Osteocyte (in vitro differentiated cells): ENCODE results near the gene MYH9. TPM values are rescaled to one million over a fixed set of nuclear protein-coding genes. Genes with fewer than 3 reads are reported as not detected.

ENCODE experiments used
- DNase-seq: peaks from one replicate; pipeline ENCODE4 v3.0.0; 2021; ENCODE audit warnings: mixed read lengths; ENCODE audit not compliant: unreplicated experiment; ENCODE audit errors: extremely low spot score
- H3K27ac Mint-ChIP-seq: one replicate; pipeline ENCODE4 v1.8.0; 2021; ENCODE audit warnings: mild to moderate bottlenecking, mixed read lengths; ENCODE audit not compliant: unreplicated experiment
- H3K27me3 Mint-ChIP-seq: one replicate; pipeline ENCODE4 v1.8.0; 2021; ENCODE audit warnings: mixed read lengths; ENCODE audit not compliant: unreplicated experiment
- H3K36me3 Mint-ChIP-seq: one replicate; pipeline ENCODE4 v1.8.0; 2021; ENCODE audit warnings: mixed read lengths; ENCODE audit not compliant: unreplicated experiment
- H3K4me1 Mint-ChIP-seq: one replicate; pipeline ENCODE4 v1.8.0; 2021; ENCODE audit warnings: mixed read lengths; ENCODE audit not compliant: unreplicated experiment
- H3K4me3 Mint-ChIP-seq: one replicate; pipeline ENCODE4 v1.8.0; 2021; ENCODE audit warnings: mild to moderate bottlenecking, moderate library complexity, mixed read lengths; ENCODE audit not compliant: unreplicated experiment
- H3K9me3 Mint-ChIP-seq: one replicate; pipeline ENCODE4 v1.8.0; 2021; ENCODE audit warnings: mixed read lengths; ENCODE audit not compliant: unreplicated experiment
- total RNA-seq: library from RNA; stranded (reverse); gene quantifications from 2 replicates; pipeline ENCODE4 v1.2.1, GENCODE V29; 2021
- TF ChIP-seq, protein P1 (sequence below): fragments of 200-600 bp; sonication (generic); IDR thresholded peaks from 2 replicates; pipeline ENCODE4 v1.5.0; 2021; ENCODE audit warnings: antibody characterized with exemption, mild to moderate bottlenecking, moderate library complexity

MYH9 gene
- total RNA-seq, 1 donor from 2014 or later, result 938 TPM

DNA sequence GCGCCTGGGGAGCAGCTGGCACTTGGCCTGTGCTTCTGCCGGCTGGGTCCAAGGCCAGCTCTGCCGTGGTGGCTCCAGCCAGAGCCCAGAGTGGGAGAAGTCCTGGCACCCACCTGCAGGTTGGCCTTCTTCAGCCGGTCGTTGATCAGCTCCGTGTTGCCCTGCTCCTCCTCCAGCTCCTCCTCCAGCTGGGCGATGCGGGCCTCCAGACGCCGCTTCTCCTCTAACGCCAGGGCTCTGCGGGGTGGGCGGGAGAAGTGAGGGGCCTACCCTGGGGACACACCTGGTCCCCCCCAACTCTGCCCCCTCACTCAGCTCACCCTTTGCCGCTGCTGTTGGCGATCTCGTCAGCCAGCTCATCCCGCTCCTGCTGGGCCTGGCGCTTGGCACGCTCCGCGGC is 102.2 kb downstream of the MYH9 start:
- H3K36me3 Mint-ChIP-seq, result peaks cover 49% of the 10 kb centered on the region
- TF ChIP-seq, protein P1, sequence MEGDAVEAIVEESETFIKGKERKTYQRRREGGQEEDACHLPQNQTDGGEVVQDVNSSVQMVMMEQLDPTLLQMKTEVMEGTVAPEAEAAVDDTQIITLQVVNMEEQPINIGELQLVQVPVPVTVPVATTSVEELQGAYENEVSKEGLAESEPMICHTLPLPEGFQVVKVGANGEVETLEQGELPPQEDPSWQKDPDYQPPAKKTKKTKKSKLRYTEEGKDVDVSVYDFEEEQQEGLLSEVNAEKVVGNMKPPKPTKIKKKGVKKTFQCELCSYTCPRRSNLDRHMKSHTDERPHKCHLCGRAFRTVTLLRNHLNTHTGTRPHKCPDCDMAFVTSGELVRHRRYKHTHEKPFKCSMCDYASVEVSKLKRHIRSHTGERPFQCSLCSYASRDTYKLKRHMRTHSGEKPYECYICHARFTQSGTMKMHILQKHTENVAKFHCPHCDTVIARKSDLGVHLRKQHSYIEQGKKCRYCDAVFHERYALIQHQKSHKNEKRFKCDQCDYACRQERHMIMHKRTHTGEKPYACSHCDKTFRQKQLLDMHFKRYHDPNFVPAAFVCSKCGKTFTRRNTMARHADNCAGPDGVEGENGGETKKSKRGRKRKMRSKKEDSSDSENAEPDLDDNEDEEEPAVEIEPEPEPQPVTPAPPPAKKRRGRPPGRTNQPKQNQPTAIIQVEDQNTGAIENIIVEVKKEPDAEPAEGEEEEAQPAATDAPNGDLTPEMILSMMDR, result no peak

DNA sequence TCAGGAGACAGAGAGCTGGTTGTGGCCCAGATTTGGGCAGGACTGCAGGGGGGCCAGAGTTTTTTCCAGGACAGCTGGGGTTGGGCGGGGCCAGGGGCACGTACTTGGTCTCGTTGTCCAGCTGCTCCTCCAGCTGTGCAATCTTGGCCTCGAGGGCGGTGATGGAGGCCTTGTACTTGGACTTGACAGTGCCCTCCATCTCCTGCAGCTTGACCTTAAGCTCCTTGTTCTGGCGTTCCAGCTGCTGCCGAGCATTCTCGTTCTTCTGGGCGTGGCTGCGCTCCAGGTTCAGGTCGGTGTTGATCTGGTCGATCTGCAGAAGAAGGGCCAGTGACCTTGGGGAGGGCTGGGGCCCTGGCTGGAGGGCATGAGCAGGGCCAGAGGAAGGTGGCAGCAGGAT is 102.8 kb downstream of the MYH9 start:
- DNase-seq, result no peak
- Mint-ChIP-seq H3K4me1 (peaks cover 7% of the 10 kb centered on the region), H3K27me3 (no peaks in the 10 kb centered on the region), H3K27ac (no peak overlapping the region), H3K9me3 (no peaks in the 10 kb centered on the region), H3K36me3 (peaks cover 51% of the 10 kb centered on the region), H3K4me3 (no peak overlapping the region)
- TF ChIP-seq, protein P1, result no peak

More for the DNA sequence above, 102.2 kb downstream of the MYH9 start:
- H3K27ac Mint-ChIP-seq, result no peak overlapping the region
- H3K4me3 Mint-ChIP-seq, result no peak overlapping the region
- no peaks in the 10 kb centered on the region for H3K9me3 Mint-ChIP-seq
- no peaks in the 10 kb centered on the region for H3K27me3 Mint-ChIP-seq
- no peak for DNase-seq
- peaks cover 7% of the 10 kb centered on the region for H3K4me1 Mint-ChIP-seq

DNA sequence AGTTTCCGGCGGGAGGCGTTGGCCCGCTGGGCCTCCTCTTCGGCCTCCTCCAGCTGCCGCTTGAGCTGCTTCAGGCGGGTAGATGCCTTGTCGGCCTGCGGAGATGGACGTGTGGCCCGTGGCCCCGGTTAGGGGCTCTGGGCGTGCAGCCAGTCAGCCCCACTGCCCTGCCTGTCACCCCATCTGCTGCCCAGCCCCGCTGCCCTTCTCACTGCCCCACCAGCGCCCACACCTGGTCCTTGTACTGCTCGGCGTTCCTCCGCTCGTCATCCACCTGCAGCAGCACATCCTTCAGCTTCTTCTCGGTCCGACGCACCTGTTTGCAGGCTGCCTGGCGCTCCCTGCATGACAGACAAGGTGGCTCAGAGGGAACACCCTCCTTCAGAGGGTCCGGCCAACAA is 103.6 kb downstream of the MYH9 start:
- Mint-ChIP-seq H3K9me3 (no peaks in the 10 kb centered on the region), H3K4me3 (no peak overlapping the region), H3K27me3 (no peaks in the 10 kb centered on the region), H3K36me3 (peaks cover 51% of the 10 kb centered on the region), H3K27ac (no peak overlapping the region), H3K4me1 (peaks cover 7% of the 10 kb centered on the region)
- TF ChIP-seq, protein P1, result no peak
- no peak for DNase-seq

DNA sequence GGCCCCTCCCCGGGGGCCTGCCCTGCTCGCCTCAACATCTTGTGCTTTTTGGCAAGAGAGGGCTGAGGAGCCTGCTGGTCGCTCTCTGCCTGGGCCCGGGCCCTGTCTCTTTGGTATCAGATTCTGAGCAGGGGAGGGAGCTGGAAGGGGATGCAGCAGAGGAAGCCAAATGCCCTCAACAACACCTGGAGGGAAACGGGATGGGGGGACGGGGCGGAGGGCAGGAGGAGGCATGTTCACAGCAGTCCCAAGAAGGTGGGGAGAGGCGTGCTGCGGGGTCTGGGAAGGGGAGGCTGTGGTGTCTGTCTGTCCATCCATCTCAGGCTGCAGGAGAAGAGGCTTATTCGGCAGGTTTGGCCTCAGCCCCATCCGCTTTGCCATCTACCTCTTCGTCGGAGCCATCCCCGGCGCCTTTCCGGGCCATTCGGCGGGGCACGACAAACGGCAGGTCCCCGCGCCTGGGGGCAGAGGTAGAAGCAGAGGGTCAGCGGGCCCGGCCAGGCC is 105.4 kb downstream of the MYH9 start:
- DNase-seq, result no peak
- Mint-ChIP-seq H3K4me1 (peaks cover 7% of the 10 kb centered on the region), H3K36me3 (peaks cover 44% of the 10 kb centered on the region), H3K4me3 (no peak overlapping the region), H3K9me3 (no peaks in the 10 kb centered on the region), H3K27ac (no peak overlapping the region), H3K27me3 (no peaks in the 10 kb centered on the region)
- TF ChIP-seq, protein P1, result no peak

DNA sequence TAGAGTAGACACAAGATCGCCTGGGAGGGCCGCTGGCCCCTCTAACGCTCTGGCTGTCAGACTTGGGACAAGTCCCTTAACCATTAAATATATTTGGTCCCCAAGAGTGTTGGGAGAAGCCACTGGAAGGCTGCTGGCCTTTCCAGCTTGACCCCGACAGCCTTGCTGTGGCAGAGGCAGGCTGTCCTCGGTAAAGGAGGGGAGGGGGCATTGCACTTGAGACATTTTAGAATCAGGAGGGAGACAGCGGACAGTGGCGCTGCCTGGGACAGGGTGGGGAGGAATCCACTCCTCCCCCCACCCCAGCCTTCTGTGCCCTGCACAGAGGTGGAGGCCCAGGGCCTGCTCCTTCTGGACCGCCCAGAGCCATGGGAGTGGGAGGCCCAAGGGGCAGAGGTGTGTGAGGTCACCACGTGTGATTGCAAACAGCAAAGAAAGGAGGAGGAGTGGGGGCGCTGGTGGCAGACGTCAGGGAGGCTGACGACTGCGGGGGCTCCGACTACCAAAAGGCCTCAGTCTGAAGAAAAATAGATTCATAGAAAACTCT is 105.9 kb downstream of the MYH9 start:
- H3K4me3 Mint-ChIP-seq, result no peak overlapping the region
- H3K36me3 Mint-ChIP-seq, result peaks cover 40% of the 10 kb centered on the region
- no peak for DNase-seq
- H3K9me3 Mint-ChIP-seq, result no peaks in the 10 kb centered on the region
- TF ChIP-seq, protein P1, result no peak
- H3K27me3 Mint-ChIP-seq, result no peaks in the 10 kb centered on the region
- H3K4me1 Mint-ChIP-seq, result peaks cover 5% of the 10 kb centered on the region
- no peak overlapping the region for H3K27ac Mint-ChIP-seq
